Ureter (tissue), 1 donor: ENCODE results near the gene UBE2K. TPM values are rescaled to one million over a fixed set of nuclear protein-coding genes. Genes with fewer than 3 reads are reported as not detected.
A peak's percentile ranks its signal among the peaks of the same experiment; 100 is the strongest.
"Not testable (repeated sequence)": the region's sequence is repeated elsewhere in the genome, so short reads cannot be mapped to it uniquely, and the experiment has no call there.

ENCODE experiments used
- DNase-seq: peaks from one replicate; pipeline ENCODE4 v3.0.0-alpha.2; 2020; ENCODE audit warnings: low spot score
- total RNA-seq: library from RNA; stranded (reverse); gene quantifications from one replicate; pipeline ENCODE4 v1.2.4, GENCODE V29; 2023
- donor health status: DM: yes; HTN: yes; CAD: no.

The UBE2K gene, protein sequence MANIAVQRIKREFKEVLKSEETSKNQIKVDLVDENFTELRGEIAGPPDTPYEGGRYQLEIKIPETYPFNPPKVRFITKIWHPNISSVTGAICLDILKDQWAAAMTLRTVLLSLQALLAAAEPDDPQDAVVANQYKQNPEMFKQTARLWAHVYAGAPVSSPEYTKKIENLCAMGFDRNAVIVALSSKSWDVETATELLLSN
- total RNA-seq: 78.4 TPM

DNA sequence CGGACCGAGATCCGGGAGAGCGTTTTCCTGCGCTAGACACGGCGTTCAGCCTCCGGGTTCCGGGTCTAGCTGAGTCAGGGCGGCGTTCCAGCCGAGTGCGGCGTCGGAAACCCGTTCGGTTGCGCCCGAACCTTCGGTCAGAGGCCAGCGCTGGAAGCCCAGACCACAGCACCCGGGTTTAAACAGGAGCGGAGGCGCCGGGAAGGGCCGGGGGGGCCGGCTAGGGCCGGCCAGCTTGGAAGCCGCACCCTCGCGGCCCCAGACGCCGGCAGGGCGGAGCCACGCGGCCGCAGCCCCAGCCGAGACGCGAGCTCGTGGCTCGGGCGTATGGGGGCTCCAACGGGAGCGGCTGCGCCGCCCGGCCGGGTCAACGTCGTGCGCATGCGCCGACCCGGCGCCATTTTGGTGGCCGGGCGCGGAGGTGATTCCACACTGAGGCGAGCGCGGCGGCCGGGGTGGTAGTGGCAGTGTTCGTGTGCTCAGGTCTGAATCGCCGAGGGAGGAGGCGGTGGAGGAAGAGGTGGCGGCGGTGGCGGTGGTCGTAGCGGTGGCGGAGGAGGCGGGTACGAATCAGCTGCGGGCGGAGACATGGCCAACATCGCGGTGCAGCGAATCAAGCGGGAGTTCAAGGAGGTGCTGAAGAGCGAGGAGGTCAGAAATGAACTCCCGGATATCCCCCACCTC, at the start of gene UBE2K:
Gene UBE2K (plus strand): TSS at position 397 of the 684 bp plus-strand sequence. CDS start 192 bp downstream, at position 589.
- peak; percentile 86 for DNase-seq

DNA sequence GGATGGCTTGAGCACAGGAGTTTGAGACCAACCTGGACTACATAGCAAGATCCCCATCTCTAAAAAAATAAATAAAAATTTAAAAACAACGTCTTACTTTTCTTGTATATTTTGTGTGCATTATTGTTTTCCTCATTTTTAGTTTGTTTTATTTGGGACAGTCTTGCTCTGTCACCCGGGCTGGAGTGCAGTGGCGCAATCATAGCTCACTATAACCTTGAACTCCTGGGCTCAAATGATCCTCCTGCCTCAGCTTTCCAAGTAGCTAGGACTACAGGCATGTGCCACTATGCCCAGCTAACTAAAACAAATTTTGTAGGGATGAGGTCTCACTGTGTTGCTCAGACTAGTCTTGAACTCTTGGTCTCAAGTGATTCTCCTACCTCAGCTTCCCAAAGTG, 49.7 kb upstream of the UBE2K start:
- DNase-seq: no peak

DNA sequence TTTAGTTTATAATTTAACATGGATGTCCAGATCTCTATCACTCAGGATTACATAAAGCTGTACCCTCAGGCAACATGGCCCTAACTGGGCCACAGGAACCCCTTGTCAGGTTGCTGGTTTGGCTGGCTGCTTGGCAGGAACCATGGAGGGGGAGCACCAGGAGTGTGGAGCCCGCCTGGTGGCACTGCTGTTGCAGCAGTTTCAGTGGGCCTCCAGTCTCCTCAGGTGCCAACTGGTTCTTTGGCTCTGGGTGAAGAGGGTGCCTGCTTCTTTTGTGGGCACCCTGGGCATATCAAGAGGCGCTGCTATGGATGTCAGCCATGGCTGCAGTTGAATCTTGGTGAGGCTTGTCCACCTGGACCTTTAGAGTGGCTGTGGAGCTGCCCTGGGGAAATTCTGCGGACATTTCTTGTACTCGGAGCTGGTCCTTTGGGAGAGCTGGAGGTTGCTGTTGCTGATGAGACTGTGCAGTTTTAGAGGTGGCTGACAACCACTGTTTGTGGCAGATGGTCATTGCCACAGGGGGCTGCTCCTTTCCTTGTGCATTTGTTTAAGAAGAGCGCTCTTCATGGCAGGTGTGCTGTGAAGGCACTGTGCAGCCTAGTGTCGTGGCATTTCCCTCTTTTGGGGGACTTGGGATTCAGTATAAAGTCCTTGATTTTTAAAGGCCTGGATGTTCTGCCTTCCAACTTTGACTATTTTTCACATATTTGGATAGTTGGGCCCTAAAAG, 48.9 kb upstream of the UBE2K start:
- DNase-seq: no peak

DNA sequence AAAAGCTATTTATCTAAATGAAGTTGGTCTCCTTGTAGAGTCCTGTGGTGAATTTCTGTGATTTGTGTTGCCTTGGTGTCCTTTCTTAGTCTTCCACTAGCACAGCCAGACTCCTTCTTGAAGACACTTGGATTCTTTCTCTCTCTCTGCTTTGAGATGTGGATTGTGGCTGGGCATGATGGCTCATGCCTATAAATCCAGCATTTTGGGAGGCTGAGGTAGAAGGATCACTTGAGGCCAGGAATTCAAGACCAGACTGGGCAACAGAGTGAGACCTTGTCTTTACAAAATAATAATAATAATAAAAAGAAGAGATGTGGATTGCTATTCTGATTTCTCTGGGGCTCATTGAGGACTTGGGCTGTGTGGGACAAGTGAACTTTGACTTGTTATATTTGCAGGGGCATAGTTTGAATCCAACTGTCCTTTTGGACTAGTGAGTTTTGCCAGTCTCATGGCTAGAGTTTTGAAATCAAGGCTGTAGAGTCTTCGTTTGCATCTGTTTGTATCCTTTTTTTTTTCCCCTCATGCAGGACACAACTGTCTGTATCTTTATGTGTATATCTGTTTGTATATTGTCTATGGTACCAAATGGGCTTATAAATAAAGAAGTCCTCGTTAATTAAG, 48.2 kb upstream of the UBE2K start:
- DNase-seq: no peak

DNA sequence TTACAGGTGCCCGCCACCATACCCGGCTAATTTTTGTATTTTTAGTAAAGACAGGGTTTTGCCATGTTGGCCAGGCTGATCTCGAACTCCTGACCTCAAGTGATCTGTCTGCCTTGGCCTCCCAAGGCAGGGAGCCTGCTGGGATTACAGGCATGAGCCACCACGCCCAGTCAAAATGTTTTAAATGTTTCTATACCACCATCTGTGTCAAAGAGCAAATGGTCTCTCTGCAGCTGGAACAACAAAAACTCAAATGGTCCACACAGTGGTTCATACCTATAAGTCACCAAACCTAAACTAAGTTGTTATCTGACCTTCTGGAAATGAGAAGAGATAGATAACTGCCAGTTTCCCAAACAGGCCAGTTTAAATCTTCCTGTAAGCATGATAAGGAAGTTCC, 46.4 kb upstream of the UBE2K start:
- not testable (repeated sequence) for DNase-seq

DNA sequence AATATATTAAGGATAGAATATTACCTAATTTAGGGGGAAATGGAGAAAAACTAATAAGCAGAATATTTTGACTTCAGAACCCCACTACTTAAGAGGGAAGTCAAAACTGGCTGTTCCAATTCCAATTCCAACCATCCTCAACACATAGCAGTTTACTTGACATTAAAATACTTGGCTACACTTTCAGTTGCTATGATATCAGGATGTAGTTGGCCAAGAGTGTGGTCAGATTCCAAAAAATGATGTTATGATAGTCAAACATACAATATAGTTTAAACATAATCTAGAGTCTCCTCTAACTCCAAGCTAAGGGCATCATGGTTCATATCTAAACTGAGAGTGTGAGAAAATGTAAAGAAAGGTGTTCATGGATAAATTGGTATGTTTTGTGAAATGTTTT, 42.7 kb upstream of the UBE2K start:
- no peak for DNase-seq

DNA sequence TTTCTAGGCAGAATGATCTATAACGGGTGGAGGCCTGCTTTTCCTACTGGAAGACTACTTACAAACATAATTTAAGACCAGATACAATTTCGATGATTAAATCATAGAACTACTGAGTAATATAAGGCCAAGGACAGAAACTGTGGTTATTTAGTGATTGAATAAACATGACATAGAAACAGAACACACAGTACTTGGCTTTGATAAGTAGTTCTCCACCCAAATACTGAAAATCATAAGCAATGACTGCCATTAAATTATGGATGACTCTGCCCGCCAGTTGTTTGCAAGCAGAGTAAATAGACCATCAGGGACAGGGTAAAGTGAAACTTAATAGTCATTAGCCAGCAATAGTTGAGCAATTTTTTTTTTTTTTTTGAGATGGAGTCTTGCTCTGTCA, 42.1 kb upstream of the UBE2K start:
- DNase-seq: no peak

DNA sequence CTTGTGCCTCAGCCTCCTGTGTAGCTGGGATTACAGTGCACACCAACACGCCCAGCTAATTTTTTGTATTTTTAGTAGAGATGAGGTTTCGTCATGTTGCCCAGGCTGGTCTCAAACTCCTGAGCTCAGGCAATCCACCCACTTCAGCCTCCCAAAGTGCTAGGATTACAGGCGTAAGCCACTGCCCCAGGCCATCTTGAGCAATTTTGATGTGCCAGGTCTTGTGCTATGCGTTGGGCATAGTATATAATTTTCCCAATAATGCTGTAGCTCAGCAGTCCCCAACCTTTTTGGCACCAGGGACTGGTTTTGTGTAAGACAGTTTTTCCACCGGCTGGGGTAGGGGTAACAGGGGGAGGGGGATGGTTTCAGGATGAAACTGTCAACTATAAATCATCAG, 41.3 kb upstream of the UBE2K start:
- not testable (repeated sequence) for DNase-seq

DNA sequence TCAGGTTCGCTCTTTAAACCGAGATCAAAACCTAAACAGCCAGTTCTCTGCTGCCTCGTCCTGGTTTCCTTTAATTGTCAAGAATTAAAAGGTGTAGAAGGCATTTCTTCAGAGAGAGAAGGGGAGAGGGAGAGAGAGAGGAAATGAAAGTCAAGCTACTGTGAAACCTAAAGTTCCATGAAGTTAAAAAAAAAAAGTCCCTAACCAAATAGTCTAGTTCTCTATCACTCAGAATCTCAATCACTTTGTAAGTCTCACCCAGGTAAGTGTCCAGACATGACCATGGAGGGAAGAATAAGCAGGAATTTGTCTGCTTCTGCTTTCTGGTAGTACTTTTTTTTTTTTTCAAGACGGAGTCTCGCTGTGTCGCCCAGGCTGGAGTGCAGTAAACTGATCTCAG, 40.5 kb upstream of the UBE2K start:
- DNase-seq: no peak

DNA sequence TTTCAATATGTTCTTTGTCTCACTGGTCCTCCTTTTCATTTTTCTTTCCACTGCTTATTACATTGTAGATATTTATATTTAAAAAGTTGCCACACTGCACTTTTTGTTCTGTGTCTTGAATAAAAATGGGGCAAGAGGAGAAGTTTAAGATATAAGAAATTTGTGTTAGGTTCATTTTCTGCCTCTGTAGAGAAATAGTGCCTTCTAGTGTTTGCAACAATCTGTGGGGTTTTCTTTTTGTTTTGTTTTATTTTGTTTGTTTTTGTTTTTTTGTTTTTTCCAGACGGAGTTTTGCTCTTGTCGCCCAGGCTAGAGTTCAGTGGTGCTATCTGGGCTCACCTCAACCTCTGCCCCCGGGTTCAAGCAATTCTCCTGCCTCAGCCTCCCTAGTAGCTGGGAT, 39.2 kb upstream of the UBE2K start:
- no peak for DNase-seq

DNA sequence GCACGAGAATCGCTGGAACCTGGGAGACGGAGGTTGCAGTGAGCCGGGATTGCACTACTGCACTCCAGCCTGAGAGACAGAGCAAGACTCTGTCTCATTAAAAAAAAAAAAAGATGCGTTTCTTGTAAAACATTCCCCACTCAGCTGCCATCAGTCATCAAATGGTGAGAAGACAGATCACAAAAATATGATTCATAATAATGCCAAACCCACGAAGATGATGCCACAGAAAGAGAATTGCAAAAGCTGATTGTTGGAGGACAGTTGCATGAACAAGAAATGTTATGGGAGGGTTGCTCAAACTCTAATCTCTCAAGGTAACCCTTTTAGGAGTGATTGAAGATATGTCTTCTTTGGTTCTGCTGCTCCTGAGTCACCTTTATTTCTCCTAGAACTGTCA, 37.9 kb upstream of the UBE2K start:
- no peak for DNase-seq

DNA sequence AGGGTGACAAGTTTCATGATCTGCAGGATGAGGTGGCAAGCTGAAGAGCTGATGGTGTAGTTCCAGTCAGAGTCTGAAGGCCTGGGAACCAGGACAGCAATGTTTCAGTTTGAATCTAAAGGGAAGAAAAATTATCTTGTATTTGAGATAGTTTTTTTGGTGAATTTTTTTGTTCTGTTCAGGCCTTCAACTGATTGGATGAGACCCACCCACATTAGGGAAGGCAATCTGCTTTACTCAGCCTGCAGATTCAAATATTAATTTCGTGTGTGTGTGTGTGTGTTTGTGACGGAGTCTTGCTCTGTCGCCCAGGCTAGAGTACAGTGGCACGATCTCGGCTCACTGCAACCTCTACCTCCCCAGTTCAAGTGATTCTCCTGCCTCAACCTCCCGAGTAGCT, 37.2 kb upstream of the UBE2K start:
- DNase-seq: no peak

DNA sequence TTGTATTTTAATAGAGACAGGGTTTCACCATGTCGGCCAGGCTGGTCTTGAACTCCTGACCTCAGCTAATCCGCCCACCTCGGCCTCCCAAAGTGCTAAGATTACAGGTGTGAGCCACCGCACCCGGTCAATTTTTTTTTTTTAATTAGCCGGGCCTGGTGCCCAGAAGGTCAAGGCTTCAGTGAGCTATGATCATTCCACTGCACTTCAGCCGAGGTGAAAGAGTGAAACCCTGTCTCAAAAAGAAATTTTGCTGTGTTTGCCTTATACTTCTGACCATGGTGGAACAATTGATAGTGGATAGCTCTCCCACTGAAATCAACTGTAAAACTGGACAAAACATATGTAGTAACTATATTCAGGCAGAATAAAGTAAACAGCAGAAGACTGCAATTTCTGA, 35.3 kb upstream of the UBE2K start:
- no peak for DNase-seq

DNA sequence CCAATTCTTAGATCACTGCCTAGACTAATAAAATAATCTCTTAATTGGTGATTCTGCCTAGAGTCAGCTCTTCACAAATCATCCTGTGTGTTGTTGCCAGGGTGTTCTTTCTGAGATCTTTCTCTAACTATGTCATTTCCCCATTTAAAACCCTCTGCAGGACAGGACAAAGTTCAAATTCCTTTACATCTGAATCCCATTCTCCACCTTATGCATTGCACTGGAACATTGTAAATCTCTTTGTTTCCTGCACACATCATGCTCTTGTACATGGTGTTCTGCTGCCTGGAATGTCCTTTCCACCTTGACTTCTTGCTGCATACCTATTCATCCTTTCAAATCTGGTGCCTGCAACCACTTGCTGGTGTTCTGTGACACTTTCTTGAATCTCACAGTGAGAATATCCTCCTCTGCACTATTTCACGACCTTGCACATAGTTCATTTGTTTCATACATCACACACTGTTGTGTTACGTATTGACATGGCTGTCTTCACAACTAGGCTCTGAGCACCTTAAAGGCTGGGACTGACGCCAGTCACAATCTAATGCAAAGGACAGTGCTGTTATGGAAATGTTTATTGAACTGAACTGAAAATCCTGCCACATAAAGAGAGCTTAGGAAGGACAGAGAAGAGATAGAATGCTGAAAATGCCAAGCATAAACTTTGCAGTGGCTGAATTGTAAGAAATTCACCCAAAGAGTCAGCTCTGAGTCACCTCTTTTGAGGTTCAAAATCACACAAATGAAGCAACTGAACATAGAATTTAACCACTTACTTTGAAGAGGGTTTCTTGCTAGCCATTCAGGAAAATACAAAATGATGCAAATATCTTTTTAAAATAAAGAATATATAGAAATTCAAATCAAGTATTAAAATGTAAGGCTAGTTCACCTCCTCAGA, 32.9 kb upstream of the UBE2K start:
- DNase-seq: no peak

DNA sequence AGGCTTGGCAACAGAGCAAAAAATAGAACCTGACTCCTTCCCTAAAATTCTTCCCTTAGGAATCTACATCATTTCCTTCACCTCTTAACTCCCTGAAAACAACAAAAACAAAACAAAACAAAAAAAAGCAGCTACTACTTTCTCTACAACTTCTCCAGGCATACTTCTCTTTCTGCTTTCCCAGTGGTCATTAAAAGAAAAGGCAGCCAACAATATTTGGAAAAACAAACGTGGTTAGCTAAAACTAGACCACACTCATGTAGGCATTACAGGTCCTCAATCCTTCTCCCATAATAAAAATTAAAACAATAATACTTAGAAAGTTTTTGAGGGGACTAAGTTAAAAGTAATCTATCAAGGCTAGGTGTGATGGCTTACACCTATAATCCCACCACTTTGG, 30.2 kb upstream of the UBE2K start:
- no peak for DNase-seq

DNA sequence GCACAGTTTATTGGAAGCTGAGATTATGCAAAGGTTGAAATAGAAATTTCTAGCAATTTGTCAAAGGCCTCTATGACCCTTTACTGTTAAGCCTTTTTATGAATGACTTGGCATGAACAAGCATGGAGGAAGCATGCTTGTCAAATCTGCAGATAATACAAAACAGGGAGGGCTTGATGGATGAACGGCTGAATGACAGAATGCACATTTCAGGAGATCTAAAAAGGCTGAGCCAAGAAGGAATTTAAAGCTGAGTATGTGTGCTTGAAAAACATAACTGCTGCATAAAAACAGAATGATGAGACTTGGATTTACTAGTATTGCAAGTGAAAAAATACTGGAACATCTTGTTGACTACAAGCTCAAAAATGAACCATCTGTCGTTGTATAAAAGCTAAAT, 29.0 kb upstream of the UBE2K start:
- DNase-seq: no peak

DNA sequence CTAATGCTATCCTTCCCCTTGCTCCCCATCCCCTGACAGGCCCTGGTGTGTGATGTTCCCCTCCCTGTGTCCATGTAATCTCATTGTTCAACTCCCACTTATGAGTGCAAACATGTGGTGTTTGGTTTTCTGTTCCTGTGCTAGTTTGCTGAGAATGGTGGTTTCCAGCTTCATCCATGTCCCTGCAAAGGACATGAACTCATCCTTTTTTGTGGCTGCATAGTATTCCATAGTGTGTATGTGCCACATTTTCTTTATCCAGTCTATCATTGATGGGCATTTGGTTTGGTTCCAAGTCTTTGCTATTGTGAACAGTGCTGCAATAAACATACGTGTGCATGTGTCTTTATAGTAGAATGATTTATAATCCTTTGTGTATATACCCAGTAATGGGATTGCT, 27.6 kb upstream of the UBE2K start:
- not testable (repeated sequence) for DNase-seq

DNA sequence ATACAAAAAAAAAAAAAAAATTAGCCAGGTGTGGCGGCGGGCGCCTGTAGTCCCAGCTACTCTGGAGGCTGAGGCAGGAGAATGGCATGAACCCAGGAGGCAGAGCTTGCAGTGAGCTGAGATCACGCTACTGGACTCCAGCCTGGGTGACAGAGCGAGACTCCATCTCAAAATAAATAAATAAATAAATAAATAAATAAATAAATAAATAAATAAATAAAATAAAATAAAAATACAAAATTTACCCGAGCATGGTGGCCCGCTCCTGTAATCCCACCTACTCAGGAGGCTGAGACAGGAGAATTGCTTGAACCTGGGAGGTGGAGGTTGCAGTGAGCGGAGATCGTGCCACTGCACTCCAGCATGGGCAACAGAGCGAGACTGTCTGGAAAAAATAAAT, 22.3 kb upstream of the UBE2K start:
- DNase-seq: not testable (repeated sequence)

DNA sequence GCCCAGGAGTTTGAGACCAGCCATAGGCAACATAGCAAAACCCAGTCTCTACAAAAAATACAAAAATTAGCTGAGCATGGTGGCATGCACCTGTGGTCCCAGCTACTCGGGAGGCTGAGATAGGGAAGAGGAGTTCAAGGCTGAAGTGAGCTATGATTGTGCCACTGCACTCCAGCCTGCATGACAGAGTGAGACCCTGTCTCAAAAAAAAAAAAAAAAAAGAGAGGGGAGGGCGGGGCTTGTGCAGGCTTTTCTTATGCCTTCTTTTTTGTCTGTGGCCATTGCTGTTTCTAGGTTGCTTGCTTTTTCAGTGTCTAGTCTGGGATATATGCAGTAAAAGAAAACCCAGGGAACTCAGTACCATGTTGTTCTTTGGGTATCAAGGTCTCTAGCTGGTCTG, 16.9 kb upstream of the UBE2K start:
- DNase-seq: not testable (repeated sequence)

DNA sequence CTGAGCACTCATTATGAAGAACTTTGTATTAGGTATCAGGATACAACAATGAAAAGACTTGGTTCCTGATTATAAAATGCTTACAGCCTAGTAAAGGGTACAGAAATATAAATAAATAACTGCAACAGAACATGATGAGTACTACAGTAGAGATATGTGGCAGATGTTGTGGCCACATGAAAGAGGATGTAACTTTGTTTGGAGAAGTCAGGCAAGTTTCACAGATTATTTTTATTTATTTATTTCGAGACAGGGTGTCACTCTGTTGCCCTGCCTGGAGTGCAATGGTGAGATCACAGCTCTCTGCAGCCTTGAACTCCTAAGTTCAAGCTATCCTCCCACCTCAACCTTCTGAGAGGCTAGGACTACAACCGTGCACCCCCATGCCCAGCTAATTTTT, 15.8 kb upstream of the UBE2K start:
- no peak for DNase-seq

DNA sequence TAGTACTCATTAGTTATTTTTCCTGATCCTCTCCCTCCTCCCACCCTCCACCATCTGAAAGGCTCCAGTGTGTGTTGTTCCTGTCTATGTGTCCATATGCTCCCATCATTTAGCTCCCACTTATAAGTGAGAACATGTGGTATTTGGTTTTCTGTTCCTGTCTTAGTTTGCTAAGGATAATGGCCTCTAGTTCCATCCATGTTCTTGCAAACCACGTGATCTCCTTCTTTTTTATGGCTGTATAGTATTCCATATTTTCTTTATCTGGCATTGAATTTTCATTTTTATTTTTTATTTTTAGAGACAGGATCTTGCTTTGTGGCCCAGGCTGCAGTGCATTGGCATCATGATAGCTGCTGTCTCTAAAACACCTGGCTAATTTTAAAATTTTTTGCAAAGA, 11.9 kb upstream of the UBE2K start:
- no peak for DNase-seq

DNA sequence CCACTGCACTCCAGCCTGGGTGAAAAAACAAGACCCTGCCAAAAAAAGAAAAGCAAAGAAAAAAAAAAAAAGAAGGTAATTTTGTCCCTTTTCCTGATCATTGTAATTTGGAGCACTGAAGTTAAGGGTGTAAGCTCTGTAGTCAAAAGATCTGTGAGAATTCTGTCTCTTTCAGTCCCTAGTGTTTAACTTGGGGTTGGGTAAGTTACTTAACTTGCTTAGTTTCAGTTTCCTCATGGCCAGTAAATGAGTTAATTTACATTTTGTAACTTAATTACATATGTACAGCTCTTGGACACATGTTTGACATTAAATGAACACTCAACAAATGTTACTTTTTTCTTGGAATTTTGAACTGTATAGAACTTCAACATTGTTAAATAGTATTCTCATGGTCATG, 10.9 kb upstream of the UBE2K start:
- DNase-seq: no peak
